Kidney (tissue), 14 donors: Measurements from ENCODE around the gene PTCD1. TPM values are rescaled to one million over a fixed set of nuclear protein-coding genes. Genes with fewer than 3 reads are reported as not detected.

Source experiments
- DNase-seq, 5 donors: peaks; one replicate each; pipeline ENCODE4 v3.0.0-alpha.2; 2013 to 2020
- FAIRE-seq: peaks from 2 replicates; lab custom pipeline; 2012; peaks lifted over from hg19 to GRCh38; lab: Jason Lieb, UNC
- H3K27ac ChIP-seq, 2 donors: one replicate each; pipeline ENCODE4 v1.7.0; 2013; ENCODE audit warnings: low read depth in 2 of 2, low read length in 2 of 2, inconsistent platforms in 1 of 2
- H3K27me3 ChIP-seq: one replicate; pipeline ENCODE4 v1.7.1; 2013; ENCODE audit warnings: low read length, inconsistent platforms; ENCODE audit not compliant: control insufficient read depth, insufficient read depth
- H3K36me3 ChIP-seq, 3 donors: one replicate each; pipeline versions ENCODE4 v1.7.0 to v1.7.1; 2013; ENCODE audit warnings: low read length in 3 of 3, control low read depth in 1 of 3, inconsistent platforms in 1 of 3; ENCODE audit not compliant: insufficient read depth in 3 of 3, control insufficient read depth in 2 of 3
- H3K4me1 ChIP-seq, 3 donors: one replicate each; pipeline versions ENCODE4 v1.7.0 to v1.7.1; 2013; ENCODE audit warnings: low read length in 3 of 3, inconsistent platforms in 1 of 3, low read depth in 1 of 3; ENCODE audit not compliant: control insufficient read depth in 2 of 3, insufficient read depth in 2 of 3
- H3K4me3 ChIP-seq, 3 donors: one replicate each; pipeline versions ENCODE4 v1.7.0 to v1.8.1; 2013; ENCODE audit warnings: low read length in 3 of 3, control low read depth in 1 of 3, inconsistent platforms in 1 of 3
- H3K9ac ChIP-seq, 3 donors: one replicate each; pipeline versions ENCODE4 v1.7.0 to v1.7.1; 2013; ENCODE audit warnings: low read length in 3 of 3, control low read depth in 1 of 3, inconsistent platforms in 1 of 3
- H3K9me3 ChIP-seq, 3 donors: one replicate each; pipeline versions ENCODE4 v1.7.0 to v1.7.1; 2013; ENCODE audit warnings: low read length in 3 of 3, control low read depth in 1 of 3, inconsistent platforms in 1 of 3; ENCODE audit not compliant: control insufficient read depth in 2 of 3, insufficient read depth in 1 of 3
- CTCF ChIP-seq: IDR thresholded peaks from 3 replicates; pipeline ENCODE4 v1.5.1; 2012; ENCODE audit warnings: mild to moderate bottlenecking, moderate library complexity, borderline replicate concordance; ENCODE audit not compliant: insufficient read depth; ENCODE audit errors: extremely low read depth
- intact Hi-C: fragments of 100-400 bp; cut with DNase I; formaldehyde crosslinking; loops from one replicate; pipeline ENCODE4 v1.11.1; 2022
- polyA plus RNA-seq: library from polyadenylated mRNA; stranded (reverse); fragments of 350-450 nt; fragmentation: Illumina TruSeq; extraction: RNeasy Lipid Tissue Mini Kit (QIAGEN cat#74804); gene quantifications from one replicate; pipeline ENCODE4 v1.2.3, GENCODE V29; 2014; ENCODE audit warnings: low read depth, low replicate concordance; ENCODE audit not compliant: insufficient read depth
- total RNA-seq: library from RNA; stranded (reverse); fragmentation: NEBNext Ultra II Directional; extraction: Animal tissue kit (Norgen Biotek cat#: 25700); gene quantifications from one replicate; pipeline ENCODE4 v1.2.1, GENCODE V29; 2021
- donor health status: control.
- donor health status: control.
- donor health status: control.
- donor health status: control.
- donor health status: control.
- donor health status: DM: yes; HTN: yes; CAD: no.
- donor health status: Normal renal cell carcinoma (clear cell type).

Gene PTCD1
- total and polyA plus RNA-seq, 2 donors from 2014 or later, result 2.9 to 5.4 TPM

- intact Hi-C loops, result no loop called here
- no peak for TF ChIP-seq CTCF
- Histone ChIP-seq H3K36me3 (peaks cover 16 to 31% (median 17%) of the 10 kb centered on the region in 3 donors), H3K27me3 (no peaks in the 10 kb centered on the region), H3K4me3 (no peak overlapping the region), H3K27ac (no peak overlapping the region), H3K9ac (no peak overlapping the region), H3K9me3 (no peaks in the 10 kb centered on the region), H3K4me1 (peaks cover 0 to 23% (median 8%) of the 10 kb centered on the region in 3 donors)
- FAIRE-seq, result no peak
- no peak for DNase-seq
Measured at GRCh38 chr7:99410635-99411034, 28.0 kb downstream of the PTCD1 start.

- FAIRE-seq, result no peak
- Histone ChIP-seq H3K9ac (peak overlapping the region in 2 of 3 donors; percentile 87 to 98), H3K27me3 (no peaks in the 10 kb centered on the region), H3K9me3 (no peaks in the 10 kb centered on the region), H3K4me1 (peaks cover 0 to 23% (median 8%) of the 10 kb centered on the region in 3 donors), H3K4me3 (peak overlapping the region; percentile 87 to 99 (median 89)), H3K36me3 (peaks cover 16 to 28% (median 19%) of the 10 kb centered on the region in 3 donors), H3K27ac (no peak overlapping the region)
- intact Hi-C loops, result no loop called here
- TF ChIP-seq CTCF, result no peak
- DNase-seq, result no peak
Measured at GRCh38 chr7:99409806-99410205, 28.8 kb downstream of the PTCD1 start.

GRCh38 chr7:99409192-99409572 is 29.4 kb downstream of the PTCD1 start:
- H3K27me3 ChIP-seq, result no peaks in the 10 kb centered on the region
- no peaks in the 10 kb centered on the region for H3K9me3 ChIP-seq
- H3K9ac ChIP-seq, result peak overlapping the region; percentile 87 to 98 (median 95)
- H3K4me1 ChIP-seq, result peaks cover 0 to 28% (median 8%) of the 10 kb centered on the region in 3 donors
- intact Hi-C loops, result no loop called here
- H3K27ac ChIP-seq, result peak overlapping the region; percentile 100
- peak overlapping the region; percentile 87 to 99 (median 89) for H3K4me3 ChIP-seq
- DNase-seq (peak in 2 of 5 donors; percentile 36 to 43), FAIRE-seq (no peak)
- peaks cover 16 to 26% (median 21%) of the 10 kb centered on the region in 3 donors for H3K36me3 ChIP-seq
- no peak for TF ChIP-seq CTCF
